Nephron progenitor cell (in vitro differentiated cells): ENCODE results near the gene GALNT10.

ENCODE experiments used
- DNase-seq: peaks from one replicate; pipeline ENCODE4 v3.0.0; 2021
- H3K27ac Mint-ChIP-seq: 2 replicates; pipeline ENCODE4 v1.8.0; 2021; ENCODE audit warnings: mild to moderate bottlenecking, moderate library complexity, mixed read lengths
- H3K27me3 Mint-ChIP-seq: 2 replicates; pipeline ENCODE4 v1.8.0; 2021; ENCODE audit warnings: mild to moderate bottlenecking, low read depth, mixed read lengths; ENCODE audit not compliant: poor library complexity
- H3K36me3 Mint-ChIP-seq: 2 replicates; pipeline ENCODE4 v1.8.0; 2021; ENCODE audit warnings: low read depth, mixed read lengths
- H3K4me1 Mint-ChIP-seq: 2 replicates; pipeline ENCODE4 v1.8.0; 2021; ENCODE audit warnings: mixed read lengths
- H3K4me3 Mint-ChIP-seq: 2 replicates; pipeline ENCODE4 v1.8.0; 2021; ENCODE audit warnings: mild to moderate bottlenecking, moderate library complexity, mixed read lengths
- H3K9me3 Mint-ChIP-seq: 2 replicates; pipeline ENCODE4 v1.8.0; 2021; ENCODE audit warnings: mild to moderate bottlenecking, moderate library complexity, mixed read lengths
- TF ChIP-seq, protein P1 (sequence below): fragments of 200-600 bp; sonication (generic); IDR thresholded peaks from 2 replicates; pipeline ENCODE4 v1.5.0; 2021; ENCODE audit warnings: antibody characterized with exemption

Gene GALNT10

DNA sequence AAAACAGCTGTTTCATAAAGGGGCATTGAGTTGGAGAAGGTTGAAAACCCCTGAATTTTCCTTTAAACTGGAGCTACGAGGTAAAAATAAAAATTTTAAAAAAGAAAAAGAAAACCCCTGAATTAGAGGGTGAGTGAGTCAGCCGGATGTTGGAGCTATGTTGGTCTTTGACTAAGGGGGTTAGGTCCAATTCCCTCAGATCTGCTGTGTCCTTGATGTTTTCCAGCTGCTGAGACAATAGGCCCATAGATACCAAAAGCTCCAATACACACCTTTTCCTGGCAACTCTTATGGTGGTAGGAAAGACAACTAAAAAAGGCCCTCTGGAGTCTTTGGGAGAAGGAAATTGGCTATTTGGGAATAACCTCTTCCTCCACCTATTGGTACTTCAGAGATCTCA lies 175.8 kb downstream of the GALNT10 start:
- no peak overlapping the region for H3K4me3 Mint-ChIP-seq
- TF ChIP-seq, protein P1, sequence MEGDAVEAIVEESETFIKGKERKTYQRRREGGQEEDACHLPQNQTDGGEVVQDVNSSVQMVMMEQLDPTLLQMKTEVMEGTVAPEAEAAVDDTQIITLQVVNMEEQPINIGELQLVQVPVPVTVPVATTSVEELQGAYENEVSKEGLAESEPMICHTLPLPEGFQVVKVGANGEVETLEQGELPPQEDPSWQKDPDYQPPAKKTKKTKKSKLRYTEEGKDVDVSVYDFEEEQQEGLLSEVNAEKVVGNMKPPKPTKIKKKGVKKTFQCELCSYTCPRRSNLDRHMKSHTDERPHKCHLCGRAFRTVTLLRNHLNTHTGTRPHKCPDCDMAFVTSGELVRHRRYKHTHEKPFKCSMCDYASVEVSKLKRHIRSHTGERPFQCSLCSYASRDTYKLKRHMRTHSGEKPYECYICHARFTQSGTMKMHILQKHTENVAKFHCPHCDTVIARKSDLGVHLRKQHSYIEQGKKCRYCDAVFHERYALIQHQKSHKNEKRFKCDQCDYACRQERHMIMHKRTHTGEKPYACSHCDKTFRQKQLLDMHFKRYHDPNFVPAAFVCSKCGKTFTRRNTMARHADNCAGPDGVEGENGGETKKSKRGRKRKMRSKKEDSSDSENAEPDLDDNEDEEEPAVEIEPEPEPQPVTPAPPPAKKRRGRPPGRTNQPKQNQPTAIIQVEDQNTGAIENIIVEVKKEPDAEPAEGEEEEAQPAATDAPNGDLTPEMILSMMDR: no peak
- no peak overlapping the region for H3K27ac Mint-ChIP-seq
- peaks cover 45% of the 10 kb centered on the region for H3K4me1 Mint-ChIP-seq
- H3K9me3 Mint-ChIP-seq: no peaks in the 10 kb centered on the region
- no peak for DNase-seq
- H3K36me3 Mint-ChIP-seq: peaks cover 9% of the 10 kb centered on the region
- H3K27me3 Mint-ChIP-seq: peaks cover 12% of the 10 kb centered on the region

DNA sequence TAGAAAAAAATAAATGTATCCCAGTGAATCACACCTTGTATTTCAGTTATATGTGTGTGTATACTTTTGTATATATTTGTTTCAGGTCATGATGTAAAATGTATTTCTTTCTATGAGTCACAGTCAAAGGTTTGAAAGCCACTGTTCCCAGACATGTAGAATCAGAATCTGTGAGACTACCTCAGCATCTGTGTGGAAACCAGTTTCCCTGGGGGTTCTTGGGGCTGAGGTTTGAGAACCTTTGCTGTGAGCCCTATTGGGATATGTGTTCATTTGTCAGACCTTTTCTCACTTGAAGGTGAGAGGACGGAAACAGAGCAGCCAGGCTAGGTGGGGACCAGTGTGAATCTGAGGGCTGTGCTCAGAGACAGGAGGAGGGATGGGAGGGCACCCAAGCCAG lies 176.6 kb downstream of the GALNT10 start:
- no peaks in the 10 kb centered on the region for H3K9me3 Mint-ChIP-seq
- peaks cover 18% of the 10 kb centered on the region for H3K27me3 Mint-ChIP-seq
- H3K4me3 Mint-ChIP-seq: no peak overlapping the region
- peaks cover 9% of the 10 kb centered on the region for H3K36me3 Mint-ChIP-seq
- H3K27ac Mint-ChIP-seq: no peak overlapping the region
- H3K4me1 Mint-ChIP-seq: peaks cover 45% of the 10 kb centered on the region
- TF ChIP-seq, protein P1: no peak
- DNase-seq: no peak

DNA sequence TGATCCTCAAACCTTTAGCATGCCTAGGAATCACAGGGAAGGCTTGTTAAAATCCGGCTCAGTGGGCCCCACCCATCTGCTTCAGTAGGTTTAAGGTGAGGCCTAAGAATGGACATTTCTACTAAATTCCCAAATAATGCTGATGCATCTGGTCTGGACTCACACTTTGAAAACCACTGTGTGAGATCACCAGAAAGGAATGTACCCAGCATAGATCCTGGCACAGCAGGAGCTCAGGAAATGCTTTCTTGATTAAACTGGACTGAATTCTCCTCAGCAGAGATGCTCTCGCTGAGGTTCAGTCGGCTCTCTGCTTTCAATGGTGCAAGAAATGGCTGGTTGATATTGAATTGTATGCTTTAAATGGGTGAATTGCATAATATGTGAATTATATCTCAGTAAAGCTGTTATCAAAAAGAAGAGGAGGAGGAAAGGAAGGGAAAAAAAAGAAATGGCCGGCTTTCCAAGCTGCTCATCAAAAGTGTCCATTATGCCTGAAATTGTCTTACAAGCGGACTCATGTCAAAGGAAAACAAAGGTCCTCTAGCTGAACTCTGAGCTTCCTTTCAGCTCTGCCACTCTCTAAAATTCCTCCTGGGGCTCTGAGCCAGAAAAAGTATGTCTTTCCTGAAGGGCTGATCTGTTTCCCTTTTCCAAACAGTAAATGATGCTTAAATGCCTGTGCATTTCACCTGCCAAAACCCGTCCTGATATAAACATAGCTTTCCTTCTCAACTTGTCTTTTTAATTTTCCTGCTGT lies 177.7 kb downstream of the GALNT10 start:
- H3K36me3 Mint-ChIP-seq: peaks cover 9% of the 10 kb centered on the region
- peak overlapping the region; percentile 86 for H3K27ac Mint-ChIP-seq
- H3K4me1 Mint-ChIP-seq: peaks cover 45% of the 10 kb centered on the region
- DNase-seq: no peak
- H3K27me3 Mint-ChIP-seq: peaks cover 18% of the 10 kb centered on the region
- H3K9me3 Mint-ChIP-seq: no peaks in the 10 kb centered on the region
- no peak overlapping the region for H3K4me3 Mint-ChIP-seq
- TF ChIP-seq, protein P1: no peak

DNA sequence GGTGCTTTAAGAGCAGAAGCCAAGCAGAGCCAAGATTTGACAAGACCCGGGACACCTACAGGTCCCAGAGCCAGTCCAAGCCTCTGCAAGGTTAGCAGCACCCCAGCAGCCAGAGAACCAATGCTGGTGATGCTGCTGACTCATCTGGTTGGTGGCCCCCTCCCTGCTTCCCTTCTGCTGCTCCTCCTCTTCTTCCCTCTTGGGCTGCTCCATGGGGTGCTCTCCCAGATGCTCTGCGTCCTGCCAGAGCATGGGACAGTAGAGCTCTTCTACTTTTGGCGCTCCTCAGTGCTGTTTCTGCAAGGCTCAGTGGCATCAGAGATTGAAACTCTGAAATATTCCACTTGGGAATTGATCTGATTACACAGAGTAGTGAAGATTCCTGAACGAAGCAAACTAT lies 179.1 kb downstream of the GALNT10 start:
- TF ChIP-seq, protein P1: no peak
- Mint-ChIP-seq H3K36me3 (peaks cover 9% of the 10 kb centered on the region), H3K4me1 (peaks cover 46% of the 10 kb centered on the region), H3K27me3 (peaks cover 21% of the 10 kb centered on the region), H3K27ac (no peak overlapping the region), H3K4me3 (no peak overlapping the region), H3K9me3 (no peaks in the 10 kb centered on the region)
- DNase-seq: no peak

DNA sequence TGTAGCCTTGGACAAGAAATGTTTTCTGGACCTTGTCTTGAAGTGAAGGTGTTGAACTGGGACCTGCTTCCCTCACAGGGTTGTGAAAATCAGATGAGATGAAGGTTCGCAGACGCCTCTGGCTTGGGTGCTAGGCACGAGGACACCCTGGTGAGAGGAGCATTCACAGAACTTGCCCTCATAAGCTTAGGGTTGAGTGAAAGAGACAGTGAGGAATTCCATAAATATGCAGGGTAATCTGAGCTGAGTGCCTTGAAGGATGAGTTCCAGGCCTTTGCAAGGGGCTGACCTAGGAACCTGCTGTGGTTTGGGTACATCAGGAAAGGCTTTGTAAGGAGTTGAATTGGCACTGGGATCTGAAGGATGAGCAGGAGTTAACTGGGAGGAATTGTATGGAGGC lies 179.6 kb downstream of the GALNT10 start:
- Mint-ChIP-seq H3K27ac (peak overlapping the region; percentile 11), H3K36me3 (peaks cover 9% of the 10 kb centered on the region), H3K9me3 (no peaks in the 10 kb centered on the region), H3K4me3 (no peak overlapping the region), H3K4me1 (peaks cover 42% of the 10 kb centered on the region), H3K27me3 (peaks cover 21% of the 10 kb centered on the region)
- no peak for DNase-seq
- TF ChIP-seq, protein P1: no peak

DNA sequence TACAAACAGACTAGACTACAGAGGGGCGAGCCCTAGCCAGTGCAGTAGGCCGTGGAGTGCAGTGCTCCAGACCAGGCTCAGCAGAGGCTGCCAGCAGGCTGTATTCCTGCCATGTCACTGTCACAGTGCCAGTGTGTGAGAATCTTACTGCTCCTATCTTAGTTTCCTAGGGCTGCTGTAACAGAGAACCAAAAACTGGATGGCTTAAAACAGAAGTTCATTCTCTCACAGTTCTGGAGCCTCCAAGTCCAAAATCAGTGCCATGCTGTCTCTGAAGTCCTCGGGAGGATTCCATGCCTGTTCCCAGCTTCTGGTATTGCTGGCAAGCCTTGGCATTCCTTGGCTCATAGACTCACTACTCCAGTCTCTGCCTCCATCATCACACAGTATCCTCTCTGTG lies 180.3 kb downstream of the GALNT10 start:
- TF ChIP-seq, protein P1: no peak
- no peak overlapping the region for H3K27ac Mint-ChIP-seq
- peaks cover 18% of the 10 kb centered on the region for H3K27me3 Mint-ChIP-seq
- peaks cover 35% of the 10 kb centered on the region for H3K4me1 Mint-ChIP-seq
- H3K36me3 Mint-ChIP-seq: peaks cover 9% of the 10 kb centered on the region
- no peak for DNase-seq
- H3K9me3 Mint-ChIP-seq: no peaks in the 10 kb centered on the region
- H3K4me3 Mint-ChIP-seq: no peak overlapping the region
